Uterus (tissue), 2 donors: ENCODE measurements around the gene GAL.

Source experiments
- POLR2A ChIP-seq, 2 donors: fragments of 450-650 bp; IDR thresholded peaks; one replicate each; pipeline ENCODE4 v1.6.1; 2016; ENCODE audit warnings: antibody characterized with exemption in 2 of 2, mild to moderate bottlenecking in 1 of 2, moderate library complexity in 1 of 2
- TF ChIP-seq, protein P1 (sequence below), 4 experiments: fragments of 200-600 bp in 2 of 4; fragments of 450-650 bp in 2 of 4; sonication (generic) in 2 of 4; IDR thresholded peaks; one replicate each; pipeline ENCODE4 v1.5.1; 2016 to 2019; ENCODE audit warnings: antibody characterized with exemption in 4 of 4, mild to moderate bottlenecking in 2 of 4, moderate library complexity in 1 of 4

DNA sequence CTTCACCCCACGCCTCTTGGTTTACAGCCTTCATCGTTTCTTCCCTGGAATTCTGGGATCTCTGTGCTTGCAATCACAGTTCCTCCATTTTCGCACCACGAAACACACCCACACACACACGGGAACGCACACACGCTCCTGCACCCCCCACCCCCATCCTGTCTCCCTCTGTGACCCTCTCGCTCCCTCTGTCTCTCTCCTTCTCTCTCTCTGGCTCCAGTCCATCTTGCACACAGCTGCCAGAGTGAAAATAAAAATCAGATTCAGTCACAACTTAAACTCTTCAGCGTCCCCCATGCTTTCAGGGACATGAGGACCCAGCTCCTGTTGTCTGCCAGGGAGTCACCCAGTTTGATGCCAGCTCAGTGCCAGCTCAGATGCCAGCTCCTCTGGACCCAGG is 3.0 kb downstream of the GAL start:
- TF ChIP-seq, protein P1, sequence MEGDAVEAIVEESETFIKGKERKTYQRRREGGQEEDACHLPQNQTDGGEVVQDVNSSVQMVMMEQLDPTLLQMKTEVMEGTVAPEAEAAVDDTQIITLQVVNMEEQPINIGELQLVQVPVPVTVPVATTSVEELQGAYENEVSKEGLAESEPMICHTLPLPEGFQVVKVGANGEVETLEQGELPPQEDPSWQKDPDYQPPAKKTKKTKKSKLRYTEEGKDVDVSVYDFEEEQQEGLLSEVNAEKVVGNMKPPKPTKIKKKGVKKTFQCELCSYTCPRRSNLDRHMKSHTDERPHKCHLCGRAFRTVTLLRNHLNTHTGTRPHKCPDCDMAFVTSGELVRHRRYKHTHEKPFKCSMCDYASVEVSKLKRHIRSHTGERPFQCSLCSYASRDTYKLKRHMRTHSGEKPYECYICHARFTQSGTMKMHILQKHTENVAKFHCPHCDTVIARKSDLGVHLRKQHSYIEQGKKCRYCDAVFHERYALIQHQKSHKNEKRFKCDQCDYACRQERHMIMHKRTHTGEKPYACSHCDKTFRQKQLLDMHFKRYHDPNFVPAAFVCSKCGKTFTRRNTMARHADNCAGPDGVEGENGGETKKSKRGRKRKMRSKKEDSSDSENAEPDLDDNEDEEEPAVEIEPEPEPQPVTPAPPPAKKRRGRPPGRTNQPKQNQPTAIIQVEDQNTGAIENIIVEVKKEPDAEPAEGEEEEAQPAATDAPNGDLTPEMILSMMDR (IDR thresholded peaks at IDR 0.05): no peak
- TF ChIP-seq POLR2A (IDR thresholded peaks at IDR 0.05): no peak
